Adrenal gland (tissue), 12 donors: Measurements from ENCODE around the gene CYP26C1. TPM values are rescaled to one million over a fixed set of nuclear protein-coding genes. Genes with fewer than 3 reads are reported as not detected.

Experiments
- DNase-seq, 7 donors: peaks; one replicate each; pipeline ENCODE4 v3.0.0-alpha.2; 2019 to 2020
- H3K27ac ChIP-seq, 5 donors: fragments of 200-600 bp; sonication (generic) in 4 of 5; 1 replicate in 3 of 5; 2 replicates in 2 of 5; pipeline versions ENCODE4 v1.5.1 to v1.8.0; 2016 to 2020; ENCODE audit warnings: mild to moderate bottlenecking in 1 of 5
- H3K27me3 ChIP-seq: fragments of 200-600 bp; 2 replicates; pipeline ENCODE4 v1.8.0; 2021
- H3K36me3 ChIP-seq, 2 donors: fragments of 200-600 bp; replicated peaks in 1 of 2; 1 replicate in 1 of 2; 2 replicates in 1 of 2; pipeline versions ENCODE4 v1.5.1 to v1.8.0; 2018 to 2022
- H3K4me1 ChIP-seq, 2 donors: fragments of 200-600 bp; replicated peaks in 1 of 2; 1 replicate in 1 of 2; 2 replicates in 1 of 2; pipeline versions ENCODE4 v1.5.1 to v1.8.0; 2018 to 2021
- H3K4me3 ChIP-seq, 4 donors: fragments of 200-600 bp; sonication (generic) in 3 of 4; one replicate each; pipeline ENCODE4 v1.5.1; 2016 to 2018
- H3K9me3 ChIP-seq, 3 donors: fragments of 200-600 bp; sonication (generic) in 1 of 3; replicated peaks in 1 of 3; 1 replicate in 2 of 3; 2 replicates in 1 of 3; pipeline versions ENCODE4 v1.5.1 to v1.8.0; 2016 to 2021
- POLR2A ChIP-seq, 2 donors: fragments of 450-650 bp; IDR thresholded peaks; one replicate each; pipeline ENCODE4 v1.6.1; 2017; ENCODE audit warnings: antibody characterized with exemption in 2 of 2, mild to moderate bottlenecking in 2 of 2, moderate library complexity in 1 of 2
- WGBS, 4 donors: extraction: QIAGEN DNeasy Blood & Tissue Kit in 2 of 4; methylation state at CpG; one replicate each; pipeline versions ENCODE4 v1.1.5 to v1.1.7; 2013 to 2017; 5-methylcytosine and 5-hydroxymethylcytosine counted together
- intact Hi-C, 2 donors: fragments of 100-400 bp; cut with DNase I; formaldehyde crosslinking; loops; one replicate each; pipeline versions ENCODE4 v1.14.1 to v1.15.0; 2022 to 2023
- polyA plus RNA-seq, 3 donors: library from polyadenylated mRNA; stranded (reverse); fragments of 200-250 nt in 2 of 3; fragments of 350-450 nt in 1 of 3; fragmentation: Illumina TruSeq in 1 of 3; extraction: RNeasy Lipid Tissue Mini Kit (QIAGEN cat#74804) in 1 of 3; gene quantifications; one replicate each; pipeline ENCODE4 v1.2.3, GENCODE V29; 2013 to 2014
- total RNA-seq, 9 donors: library from RNA; depleted of rRNA in 4 of 9; stranded (reverse); fragments of >200 nt in 4 of 9; fragments of 120-200 nt in 1 of 9; fragmentation: NEBNext Ultra II Directional in 1 of 9; extraction: Animal tissue kit (Norgen Biotek cat#: 25700) in 1 of 9; gene quantifications; one replicate each; pipeline versions ENCODE4 v1.1.0 to v1.2.4, GENCODE V29; 2013 to 2023
- TF ChIP-seq, protein P1 (sequence below), 6 experiments: fragments of 450-650 bp in 4 of 6; fragments of 200-600 bp in 2 of 6; sonication (generic) in 1 of 6; IDR thresholded peaks; 1 replicate in 5 of 6; 2 replicates in 1 of 6; pipeline versions ENCODE4 v1.5.1 to v1.8.0; 2016 to 2021; ENCODE audit warnings: antibody characterized with exemption in 6 of 6, mild to moderate bottlenecking in 2 of 6, moderate library complexity in 1 of 6
- donor health status: healthy with polysubstance abuse.
- donor health status: Bipolar disorder and iron deficiency.
- donor health status: DM: yes; HTN: yes; CAD: no.
- donor health status: DM: no; HTN: no; CAD: no.
- donor health status: DM: no; HTN: no; CAD: no.
- donor health status: DM: yes; HTN: yes; CAD: no.

The CYP26C1 gene
- total and polyA plus RNA-seq, 12 donors = 0.10 to 5.8 (median 0.25) TPM; not detected in 1

DNA sequence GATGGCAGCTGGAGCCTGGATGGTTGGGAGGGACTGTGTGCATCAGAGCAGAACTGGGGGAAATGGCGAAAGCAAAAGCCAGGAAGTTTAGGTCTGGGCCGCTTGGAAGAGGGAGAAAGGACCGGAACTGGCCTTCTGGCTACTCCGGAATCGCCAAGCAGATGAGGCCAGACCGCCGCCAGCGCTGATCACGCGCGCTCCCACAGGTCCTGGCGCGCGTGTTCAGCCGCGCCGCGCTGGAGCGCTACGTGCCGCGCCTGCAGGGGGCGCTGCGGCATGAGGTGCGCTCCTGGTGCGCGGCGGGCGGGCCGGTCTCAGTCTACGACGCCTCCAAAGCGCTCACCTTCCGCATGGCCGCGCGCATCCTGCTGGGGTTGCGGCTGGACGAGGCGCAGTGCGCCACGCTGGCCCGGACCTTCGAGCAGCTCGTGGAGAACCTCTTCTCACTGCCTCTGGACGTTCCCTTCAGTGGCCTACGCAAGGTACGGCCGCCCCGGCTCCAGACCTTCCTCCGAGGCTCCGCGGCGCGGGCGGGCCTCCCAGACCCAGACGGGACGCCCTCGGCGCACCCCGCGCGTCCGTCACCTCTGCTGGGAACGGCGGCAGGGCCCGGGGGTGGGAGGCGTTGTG lies 2.0 kb downstream of the CYP26C1 start:
- H3K27ac ChIP-seq = no peak overlapping the region
- no peak for DNase-seq
- intact Hi-C loops = no loop called here
- H3K9me3 ChIP-seq = no peaks in the 10 kb centered on the region
- peaks cover 46% of the 10 kb centered on the region for H3K27me3 ChIP-seq
- H3K4me1 ChIP-seq = peaks cover 0 to 10% of the 10 kb centered on the region in 2 donors
- peak overlapping the region in 1 of 4 donors; percentile 18 for H3K4me3 ChIP-seq
- WGBS, 4 donors = 9 to 33% (median 14%) methylated on average over 14 to 68 of the region's 68 CpGs
- no peak for TF ChIP-seq POLR2A (IDR thresholded peaks at IDR 0.05)
- TF ChIP-seq, protein P1, sequence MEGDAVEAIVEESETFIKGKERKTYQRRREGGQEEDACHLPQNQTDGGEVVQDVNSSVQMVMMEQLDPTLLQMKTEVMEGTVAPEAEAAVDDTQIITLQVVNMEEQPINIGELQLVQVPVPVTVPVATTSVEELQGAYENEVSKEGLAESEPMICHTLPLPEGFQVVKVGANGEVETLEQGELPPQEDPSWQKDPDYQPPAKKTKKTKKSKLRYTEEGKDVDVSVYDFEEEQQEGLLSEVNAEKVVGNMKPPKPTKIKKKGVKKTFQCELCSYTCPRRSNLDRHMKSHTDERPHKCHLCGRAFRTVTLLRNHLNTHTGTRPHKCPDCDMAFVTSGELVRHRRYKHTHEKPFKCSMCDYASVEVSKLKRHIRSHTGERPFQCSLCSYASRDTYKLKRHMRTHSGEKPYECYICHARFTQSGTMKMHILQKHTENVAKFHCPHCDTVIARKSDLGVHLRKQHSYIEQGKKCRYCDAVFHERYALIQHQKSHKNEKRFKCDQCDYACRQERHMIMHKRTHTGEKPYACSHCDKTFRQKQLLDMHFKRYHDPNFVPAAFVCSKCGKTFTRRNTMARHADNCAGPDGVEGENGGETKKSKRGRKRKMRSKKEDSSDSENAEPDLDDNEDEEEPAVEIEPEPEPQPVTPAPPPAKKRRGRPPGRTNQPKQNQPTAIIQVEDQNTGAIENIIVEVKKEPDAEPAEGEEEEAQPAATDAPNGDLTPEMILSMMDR (IDR thresholded peaks at IDR 0.05) = peak in 2 of 6 experiments; percentile 38 to 43
- H3K36me3 ChIP-seq = no peaks in the 10 kb centered on the region

DNA sequence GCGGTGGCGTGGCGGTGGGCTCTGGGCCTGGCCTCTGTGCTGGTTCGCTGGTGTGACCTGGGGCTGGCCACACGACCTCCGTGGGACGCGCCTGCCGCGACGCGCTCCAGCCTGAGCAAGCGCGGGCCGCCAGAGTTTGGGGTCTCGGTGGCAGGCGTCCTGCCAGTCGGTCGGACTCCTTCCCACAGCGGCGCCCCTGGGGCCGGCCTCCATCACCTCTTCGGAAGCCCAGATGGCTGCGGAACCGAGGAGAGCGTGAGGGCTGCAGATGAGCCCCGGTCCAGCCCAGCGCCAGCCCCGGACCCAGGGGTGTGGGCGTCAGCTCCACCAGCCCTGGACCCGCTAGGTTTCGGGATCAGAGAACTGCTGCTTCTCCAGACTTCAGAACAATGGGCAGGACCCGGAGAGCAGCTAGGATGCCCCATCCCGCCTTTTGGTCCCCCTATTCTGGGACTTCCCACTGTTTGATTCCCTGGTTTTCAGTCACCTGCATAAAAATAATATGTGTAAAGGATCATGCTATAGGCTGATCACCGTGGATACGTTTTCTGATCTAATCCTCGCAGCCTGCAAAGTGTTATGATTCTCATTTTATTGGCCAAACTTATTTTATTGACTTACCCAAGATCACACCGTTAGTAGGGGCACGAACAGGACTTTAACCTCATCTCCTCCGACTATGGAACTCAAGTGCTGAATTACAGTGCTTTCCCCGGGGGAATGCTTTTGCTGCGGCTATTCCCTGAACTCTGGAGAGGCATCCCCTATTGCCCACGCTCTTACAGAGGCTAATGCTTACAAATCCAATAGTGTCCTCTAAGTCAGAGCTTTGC lies 2.8 kb downstream of the CYP26C1 start:
- peaks cover 0 to 14% of the 10 kb centered on the region in 2 donors for H3K4me1 ChIP-seq
- H3K36me3 ChIP-seq = no peaks in the 10 kb centered on the region
- intact Hi-C loops = no loop called here
- H3K27ac ChIP-seq = no peak overlapping the region
- no peaks in the 10 kb centered on the region for H3K9me3 ChIP-seq
- H3K4me3 ChIP-seq = no peak overlapping the region
- peaks cover 53% of the 10 kb centered on the region for H3K27me3 ChIP-seq
- DNase-seq = no peak
- WGBS, 4 donors = 38 to 70% (median 47%) methylated on average over 9 to 43 of the region's 43 CpGs
- TF ChIP-seq, protein P1 (IDR thresholded peaks at IDR 0.05) = no peak
- no peak for TF ChIP-seq POLR2A (IDR thresholded peaks at IDR 0.05)

DNA sequence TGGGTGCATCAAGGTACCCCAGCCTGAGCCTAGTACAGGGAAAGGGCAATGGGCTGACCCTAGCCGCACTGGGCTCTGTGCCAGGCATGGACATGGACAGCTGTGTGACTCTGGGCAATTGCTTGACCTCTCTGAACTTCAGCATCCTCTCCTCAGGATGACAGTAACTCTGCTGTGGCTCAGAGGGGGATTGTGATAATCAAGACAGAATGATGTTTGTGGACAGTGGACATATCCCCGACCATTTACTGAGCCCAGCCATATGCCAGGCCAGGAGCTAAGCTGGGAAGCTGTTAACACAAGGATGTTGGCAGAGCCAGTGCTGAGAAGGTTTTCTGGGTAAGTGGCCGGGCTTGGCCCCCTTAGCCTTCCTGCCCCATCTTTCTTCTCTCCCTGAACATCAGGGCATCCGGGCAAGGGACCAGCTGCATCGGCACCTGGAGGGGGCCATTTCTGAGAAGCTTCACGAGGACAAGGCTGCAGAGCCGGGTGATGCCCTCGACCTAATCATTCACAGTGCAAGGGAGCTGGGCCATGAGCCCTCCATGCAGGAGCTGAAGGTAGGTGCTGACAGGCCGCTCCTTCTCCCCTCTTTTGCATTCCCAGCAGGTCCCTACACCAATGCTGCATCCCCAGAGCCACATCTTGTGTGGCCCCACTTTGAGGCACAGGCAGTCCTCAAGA lies 3.5 kb downstream of the CYP26C1 start:
- DNase-seq = no peak
- no peaks in the 10 kb centered on the region for H3K36me3 ChIP-seq
- TF ChIP-seq, protein P1 (IDR thresholded peaks at IDR 0.05) = no peak
- TF ChIP-seq POLR2A (IDR thresholded peaks at IDR 0.05) = no peak
- no peaks in the 10 kb centered on the region for H3K9me3 ChIP-seq
- H3K4me3 ChIP-seq = no peak overlapping the region
- H3K27ac ChIP-seq = no peak overlapping the region
- peaks cover 61% of the 10 kb centered on the region for H3K27me3 ChIP-seq
- intact Hi-C loops = no loop called here
- WGBS, 4 donors = 80 to 93% (median 85%) methylated on average over 5 to 9 of the region's 9 CpGs
- peaks cover 0 to 18% of the 10 kb centered on the region in 2 donors for H3K4me1 ChIP-seq
